Measurements from ENCODE around the gene KCNK7.

- TF ChIP-seq ARNTL (CRISPR knock-in tag; IDR thresholded peaks at IDR 0.05; ENCODE audit: borderline replicate concordance, low read depth) (no peak), ZFP30 (CRISPR knock-in tag; IDR thresholded peaks at IDR 0.05) (no peak)
Observed at GRCh38 chr11:65623177-65623576, 27.6 kb upstream of the KCNK7 start.

All from SK-N-SH treated with all-trans-retinoic acid at 6 μM for 48 hours (cell line).